Measurements from ENCODE around the gene RGS10. TPM values are rescaled to one million over a fixed set of nuclear protein-coding genes. Genes with fewer than 3 reads are reported as not detected.

RGS10 gene, protein sequence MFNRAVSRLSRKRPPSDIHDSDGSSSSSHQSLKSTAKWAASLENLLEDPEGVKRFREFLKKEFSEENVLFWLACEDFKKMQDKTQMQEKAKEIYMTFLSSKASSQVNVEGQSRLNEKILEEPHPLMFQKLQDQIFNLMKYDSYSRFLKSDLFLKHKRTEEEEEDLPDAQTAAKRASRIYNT
- 10 to 100 TPM in 1 of 10 donors, 1 to 10 TPM in 9; 1.9 to 16.5 (median 3.6) TPM for total RNA-seq
- polyA plus RNA-seq: 1 to 10 TPM; 8.4 to 9.0 TPM
- long read RNA-seq, donor 1, partial matches to known transcripts: 0 of 3 reads
- long read RNA-seq, donor 1, other reads (novel, unspliced or antisense): 0 of 3 reads
- long read RNA-seq, donor 2, partial matches to known transcripts: 0 of 3 reads
- long read RNA-seq, donor 2, other reads (novel, unspliced or antisense): 0 of 3 reads
- long read RNA-seq, donor 3, partial matches to known transcripts: 0 of 1 reads
- long read RNA-seq, donor 3, other reads (novel, unspliced or antisense): 0 of 1 reads

- DNase-seq (peak; percentile 60 to 82), ATAC-seq (peak; percentile 87 to 94 (median 90))
- no peak for TF ChIP-seq CTCF (IDR thresholded peaks at IDR 0.05)
- Histone ChIP-seq H3K4me3 (peak within 1 kb of the TSS; percentile 42 to 85 (median 65)), H3K9me3 (no peaks in the 10 kb centered on the region), H3K27me3 (peaks cover 0 to 49% (median 41%) of the 10 kb centered on the region in 7 donors), H3K36me3 (no peaks in the 10 kb centered on the region), H3K4me1 (peaks cover 0 to 50% (median 16%) of the 10 kb centered on the region in 9 donors), H3K27ac (peak within 1 kb of the TSS in 8 of 10 donors; percentile 43 to 89 (median 66))
- intact Hi-C loops (cut with DNase I): loop anchor here in 4 of 10 donors (2.0 to 5.0 kb wide), 3 partner anchors 344 to 455 kb away; no protein-coding TSS in a partner anchor
- 0 to 1% methylated on average over 56 to 72 of the region's 76 CpGs for WGBS, 2 donors
Observed at GRCh38 chr10:119542357-119542987, at the start of gene RGS10. TSS of gene RGS10 (minus strand) at chr10:119542719. CDS start at chr10:119542638, 81 bp downstream.

GRCh38 chr10:119588071-119588470 is 45.6 kb upstream of the RGS10 start:
- WGBS, 2 donors: 93 to 97% methylated on average over 4 of the region's 4 CpGs
- no peak overlapping the region for H3K4me3 ChIP-seq
- DNase-seq: no peak
- H3K27ac ChIP-seq: no peak overlapping the region
- no peak for ATAC-seq
- H3K27me3 ChIP-seq: no peaks in the 10 kb centered on the region
- H3K4me1 ChIP-seq: peaks cover 0 to 37% (median 27%) of the 10 kb centered on the region in 9 donors
- intact Hi-C loops (cut with DNase I): no loop called here
- H3K9me3 ChIP-seq: no peaks in the 10 kb centered on the region
- no peak for TF ChIP-seq CTCF (IDR thresholded peaks at IDR 0.05)
- H3K36me3 ChIP-seq: peaks cover 0 to 71% (median 21%) of the 10 kb centered on the region in 9 donors

- Histone ChIP-seq H3K4me3 (no peak overlapping the region), H3K4me1 (peaks cover 0 to 17% (median 3%) of the 10 kb centered on the region in 9 donors), H3K27ac (no peak overlapping the region), H3K27me3 (no peaks in the 10 kb centered on the region), H3K36me3 (peaks cover 0 to 100% (median 47%) of the 10 kb centered on the region in 9 donors), H3K9me3 (no peaks in the 10 kb centered on the region)
- no peak for TF ChIP-seq CTCF (IDR thresholded peaks at IDR 0.05)
- intact Hi-C loops (cut with DNase I): no loop called here
- ATAC-seq (no peak), DNase-seq (no peak)
- WGBS, 2 donors: 99 to 100% methylated on average over 3 of the region's 3 CpGs
Observed at GRCh38 chr10:119578355-119578754, 35.8 kb upstream of the RGS10 start.

DNA sequence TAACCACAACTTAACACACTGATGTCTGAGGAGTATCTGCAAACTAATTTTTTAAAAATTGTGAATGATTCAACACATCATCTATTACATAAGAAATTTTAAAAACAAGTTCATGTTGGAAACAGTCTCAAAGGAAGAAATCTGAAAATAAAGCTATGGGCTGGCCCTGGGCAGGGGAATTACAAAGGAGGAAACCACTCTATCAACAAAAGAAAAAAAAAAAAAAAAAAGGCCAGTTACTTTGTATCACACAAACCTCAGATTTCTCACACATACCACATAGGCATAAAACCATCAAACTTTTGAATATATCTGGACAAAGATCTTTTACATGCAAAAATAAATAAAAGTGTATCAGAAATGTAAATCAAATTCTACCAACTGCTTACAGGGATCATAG is 33.5 kb upstream of the RGS10 start:
- no peak for DNase-seq
- intact Hi-C loops (cut with DNase I): no loop called here

More for the DNA sequence above, 33.5 kb upstream of the RGS10 start:
- Histone ChIP-seq H3K27ac (no peak overlapping the region), H3K36me3 (peaks cover 0 to 94% (median 53%) of the 10 kb centered on the region in 9 donors), H3K9me3 (no peaks in the 10 kb centered on the region), H3K4me3 (no peak overlapping the region), H3K4me1 (peaks cover 0 to 6% (median 0%) of the 10 kb centered on the region in 9 donors), H3K27me3 (no peaks in the 10 kb centered on the region)
- no peak for TF ChIP-seq CTCF (IDR thresholded peaks at IDR 0.05)
- ATAC-seq: no peak

All from heart right ventricle (tissue), 16 donors.